DOHH2 (cell line): ENCODE results near the gene CASTOR2.

Experiments
- H3F3A ChIP-seq: fragments of 200-600 bp; sonication (generic), shearing (Covaris generic); 2 replicates; pipeline ENCODE4 v1.6.0; 2016; ENCODE audit warnings: antibody characterized with exemption, mild to moderate bottlenecking; ENCODE audit not compliant: control insufficient read depth, insufficient read depth
- H3K27ac ChIP-seq: fragments of 200-600 bp; sonication (generic); 2 replicates; pipeline ENCODE4 v1.5.1; 2014; ENCODE audit warnings: low read depth, mild to moderate bottlenecking, low read length, moderate library complexity
- H3K27me3 ChIP-seq: fragments of 200-600 bp; sonication (generic); 2 replicates; pipeline ENCODE4 v1.6.1; 2014; ENCODE audit warnings: mild to moderate bottlenecking, low read length, mixed read lengths; ENCODE audit not compliant: control insufficient read depth
- H3K36me3 ChIP-seq: fragments of 200-600 bp; sonication (generic); 2 replicates; pipeline ENCODE4 v1.6.1; 2014; ENCODE audit warnings: mild to moderate bottlenecking, low read length, moderate library complexity, mixed read lengths; ENCODE audit not compliant: control insufficient read depth
- H3K4me1 ChIP-seq: fragments of 200-600 bp; sonication (generic); 2 replicates; pipeline ENCODE4 v1.6.1; 2014; ENCODE audit warnings: mild to moderate bottlenecking, low read length, mixed read lengths; ENCODE audit not compliant: control insufficient read depth
- H3K4me2 ChIP-seq: fragments of 200-600 bp; sonication (generic); 2 replicates; pipeline ENCODE4 v1.6.0; 2014; ENCODE audit warnings: mild to moderate bottlenecking, low read length, moderate library complexity
- H3K4me3 ChIP-seq: fragments of 200-600 bp; sonication (generic); 2 replicates; pipeline ENCODE4 v1.5.1; 2014; ENCODE audit warnings: mild to moderate bottlenecking, low read length, mixed read lengths
- H3K79me2 ChIP-seq: fragments of 200-600 bp; sonication (generic); 2 replicates; pipeline ENCODE4 v1.6.1; 2014; ENCODE audit warnings: mild to moderate bottlenecking, low read length, mixed read lengths; ENCODE audit not compliant: control insufficient read depth
- H3K9me2 ChIP-seq: fragments of 200-600 bp; sonication (generic); replicated peaks from 2 replicates; pipeline ENCODE4 v1.6.1; 2014; ENCODE audit warnings: mild to moderate bottlenecking, low read length, mixed read lengths; ENCODE audit not compliant: control insufficient read depth
- H3K9me3 ChIP-seq: fragments of 200-600 bp; sonication (generic); 2 replicates; pipeline ENCODE4 v1.6.1; 2014; ENCODE audit warnings: antibody characterized with exemption, low read length, mixed read lengths; ENCODE audit not compliant: control insufficient read depth, insufficient read depth
- H4K20me1 ChIP-seq: fragments of 200-600 bp; sonication (generic); 2 replicates; pipeline ENCODE4 v1.6.0; 2014; ENCODE audit warnings: low read depth, mild to moderate bottlenecking, antibody characterized with exemption, low read length, moderate library complexity; ENCODE audit not compliant: control insufficient read depth, insufficient read depth
- CTCF ChIP-seq: fragments of 200-600 bp; sonication (generic); IDR thresholded peaks from one replicate; pipeline ENCODE4 v1.5.1; 2014; ENCODE audit warnings: antibody characterized with exemption, mild to moderate bottlenecking, low read depth, low read length; ENCODE audit not compliant: poor library complexity, severe bottlenecking
- EZH2phosphoT487 ChIP-seq: fragments of 200-600 bp; sonication (generic); IDR thresholded peaks from 2 replicates; pipeline ENCODE4 v1.6.1; 2017; ENCODE audit warnings: borderline replicate concordance, mild to moderate bottlenecking, antibody characterized with exemption, low read length, moderate library complexity, mixed read lengths

Gene CASTOR2

GRCh38 chr7:75050501-75050900 is 86.0 kb downstream of the CASTOR2 start:
- Histone ChIP-seq H3K27ac (no peak overlapping the region), H3K4me2 (no peak overlapping the region), H3K4me3 (no peak overlapping the region), H3K79me2 (no peaks in the 10 kb centered on the region), H3K9me2 (no peaks in the 10 kb centered on the region), H3F3A (no peaks in the 10 kb centered on the region; the same call in 1 of the 2 replicates), H4K20me1 (no peaks in the 10 kb centered on the region), H3K27me3 (no peaks in the 10 kb centered on the region), H3K4me1 (no peaks in the 10 kb centered on the region), H3K36me3 (peaks cover 53% of the 10 kb centered on the region), H3K9me3 (no peaks in the 10 kb centered on the region)
- TF ChIP-seq CTCF (no peak), EZH2phosphoT487 (no peak)

- Histone ChIP-seq H3K4me3 (no peak overlapping the region), H3K27ac (no peak overlapping the region), H3K27me3 (no peaks in the 10 kb centered on the region), H3K4me1 (no peaks in the 10 kb centered on the region), H3K79me2 (no peaks in the 10 kb centered on the region), H4K20me1 (no peaks in the 10 kb centered on the region), H3K4me2 (no peak overlapping the region), H3F3A (no peaks in the 10 kb centered on the region), H3K36me3 (peaks cover 61% of the 10 kb centered on the region), H3K9me2 (no peaks in the 10 kb centered on the region), H3K9me3 (no peaks in the 10 kb centered on the region)
- TF ChIP-seq CTCF (no peak), EZH2phosphoT487 (no peak)
Measured at GRCh38 chr7:75054744-75055143, 90.2 kb downstream of the CASTOR2 start.

- Histone ChIP-seq H3K9me3 (no peaks in the 10 kb centered on the region), H3F3A (no peaks in the 10 kb centered on the region), H3K9me2 (no peaks in the 10 kb centered on the region), H3K27me3 (no peaks in the 10 kb centered on the region), H3K4me3 (no peak overlapping the region), H4K20me1 (no peaks in the 10 kb centered on the region), H3K79me2 (no peaks in the 10 kb centered on the region), H3K4me2 (no peak overlapping the region), H3K36me3 (peaks cover 64% of the 10 kb centered on the region), H3K27ac (no peak overlapping the region), H3K4me1 (no peaks in the 10 kb centered on the region)
- TF ChIP-seq CTCF (no peak), EZH2phosphoT487 (no peak)
Measured at GRCh38 chr7:75055155-75055554, 90.7 kb downstream of the CASTOR2 start.
